Activated CD4-positive, alpha-beta T cell treated with anti-CD3 and anti-CD28 coated beads, Interleukin-2, amount 10 ng/mL, durations not matched to agents 7 days and 5 days (primary cell): ENCODE results near the gene BSPRY. TPM values are rescaled to one million over a fixed set of nuclear protein-coding genes. Genes with fewer than 3 reads are reported as not detected.
"Not testable (repeated sequence)": the region's sequence is repeated elsewhere in the genome, so short reads cannot be mapped to it uniquely, and the experiment has no call there.

Experiments used
- CTCF ChIA-PET: fragments of 350-600 bp; sonication (Branson Sonifier 250); formaldehyde crosslinking; loops from one replicate; lab custom pipeline; 2021; ENCODE audit warnings: antibody characterized with exemption; lab: Charles Lee
- POLR2A ChIA-PET: fragments of 350-600 bp; sonication (Branson Sonifier 250); formaldehyde crosslinking; loops from one replicate; lab custom pipeline; 2021; ENCODE audit warnings: antibody characterized with exemption; lab: Charles Lee
- DNase-seq: peaks from one replicate; pipeline ENCODE4 v3.0.0-alpha.2; 2020
- H3K27ac Mint-ChIP-seq: one replicate; pipeline ENCODE4 v1.8.0; 2021; ENCODE audit warnings: mild to moderate bottlenecking, moderate library complexity, mixed read lengths
- H3K27me3 Mint-ChIP-seq: one replicate; pipeline ENCODE4 v1.8.0; 2021; ENCODE audit warnings: mixed read lengths
- H3K36me3 Mint-ChIP-seq: one replicate; pipeline ENCODE4 v1.8.0; 2021; ENCODE audit warnings: low read depth, mixed read lengths
- H3K4me1 Mint-ChIP-seq: one replicate; pipeline ENCODE4 v1.8.0; 2021; ENCODE audit warnings: mixed read lengths
- H3K4me3 Mint-ChIP-seq: one replicate; pipeline ENCODE4 v1.8.0; 2021; ENCODE audit warnings: mild to moderate bottlenecking, moderate library complexity, mixed read lengths
- H3K9me3 Mint-ChIP-seq: one replicate; pipeline ENCODE4 v1.8.0; 2021; ENCODE audit warnings: mixed read lengths
- total RNA-seq, 2 experiments: library from RNA; stranded (reverse); gene quantifications; one replicate each; pipeline ENCODE4 v1.2.3, GENCODE V29; 2021

The BSPRY gene
- total RNA-seq, 2 experiments from 2014 or later, result 2.0 to 2.3 TPM

GRCh38 chr9:113389451-113389850 is 40.1 kb downstream of the BSPRY start:
- CTCF ChIA-PET, result interaction anchor here (0.5 to 1.1 kb wide), 3 partner anchors 8 to 1046 kb away, joined by 3 read pairs; no protein-coding TSS in a partner anchor
- H3K9me3 Mint-ChIP-seq, result no peaks in the 10 kb centered on the region
- peaks cover 31% of the 10 kb centered on the region for H3K36me3 Mint-ChIP-seq

DNA sequence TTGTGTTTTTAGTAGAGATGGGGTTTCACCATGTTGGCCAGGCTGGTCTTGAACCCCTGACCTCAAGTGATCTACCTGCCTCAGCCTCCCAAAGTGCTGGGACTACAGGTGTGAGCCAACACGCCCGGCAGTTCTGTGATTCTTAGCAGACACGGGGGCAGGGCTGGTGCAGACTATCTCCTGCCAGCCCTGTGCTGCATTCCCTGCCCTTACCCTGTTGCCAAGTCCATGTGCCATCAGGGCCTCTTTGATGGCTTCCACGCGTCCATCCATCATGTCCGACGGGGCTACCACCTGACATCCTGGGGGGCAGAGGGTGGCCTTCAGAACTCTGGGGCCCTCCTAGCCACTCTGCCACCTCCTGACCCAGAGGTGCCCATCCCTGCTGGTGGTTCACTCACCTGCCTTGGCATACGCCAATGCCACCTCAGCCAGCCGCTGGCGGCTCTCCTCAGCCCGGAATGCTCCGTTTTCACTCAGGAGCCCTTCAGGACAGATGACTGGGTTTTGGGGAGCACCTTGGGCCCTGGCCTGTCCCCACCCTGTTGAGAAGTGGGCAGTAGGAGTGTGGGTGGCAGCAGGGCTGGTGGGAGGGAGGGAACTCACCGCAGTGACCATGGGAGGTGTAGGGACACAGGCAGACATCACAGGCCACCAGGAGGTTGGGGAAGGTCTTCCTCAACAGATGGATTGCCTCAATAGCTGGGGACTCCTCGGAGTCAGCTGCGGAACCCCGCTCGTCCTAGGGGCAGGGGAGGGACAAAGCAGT is 41.0 kb downstream of the BSPRY start:
- CTCF ChIA-PET, result interaction anchor here (1.2 to 2.0 kb wide), 2 partner anchors 11 to 13 kb away, joined by 3 to 5 read pairs; partner anchors contain the start of gene ALAD
- Mint-ChIP-seq H3K4me3 (no peak overlapping the region), H3K36me3 (peaks cover 31% of the 10 kb centered on the region), H3K27ac (no peak overlapping the region), H3K27me3 (no peaks in the 10 kb centered on the region), H3K4me1 (no peaks in the 10 kb centered on the region), H3K9me3 (no peaks in the 10 kb centered on the region)
- DNase-seq, result no peak
- POLR2A ChIA-PET, result no interaction called here

More at GRCh38 chr9:113389451-113389850, 40.1 kb downstream of the BSPRY start:
- Mint-ChIP-seq H3K27ac (no peak overlapping the region), H3K4me3 (no peak overlapping the region), H3K27me3 (no peaks in the 10 kb centered on the region), H3K4me1 (no peaks in the 10 kb centered on the region)
- POLR2A ChIA-PET, result no interaction called here
- no peak for DNase-seq

GRCh38 chr9:113391917-113392316 is 42.6 kb downstream of the BSPRY start:
- DNase-seq, result no peak
- CTCF ChIA-PET, result interaction anchor here (0.6 to 2.0 kb wide), 4 partner anchors 9 to 199 kb away, joined by 3 to 5 read pairs (median 3); partner anchors contain the start of gene ALAD
- POLR2A ChIA-PET, result no interaction called here
- peaks cover 29% of the 10 kb centered on the region for H3K36me3 Mint-ChIP-seq
- H3K27ac Mint-ChIP-seq, result no peak overlapping the region
- peaks cover 3% of the 10 kb centered on the region for H3K4me1 Mint-ChIP-seq
- no peaks in the 10 kb centered on the region for H3K9me3 Mint-ChIP-seq
- H3K27me3 Mint-ChIP-seq, result no peaks in the 10 kb centered on the region
- H3K4me3 Mint-ChIP-seq, result no peak overlapping the region

- no peak overlapping the region for H3K27ac Mint-ChIP-seq
- H3K4me1 Mint-ChIP-seq, result peaks cover 3% of the 10 kb centered on the region
- CTCF ChIA-PET, result interaction anchor here (0.7 kb wide), 1 partner anchor 54 kb away, joined by 3 read pairs; no protein-coding TSS in a partner anchor
Measured at GRCh38 chr9:113393281-113393680, 43.9 kb downstream of the BSPRY start.

GRCh38 chr9:113395000-113395861 is 45.9 kb downstream of the BSPRY start:
- peaks cover 15% of the 10 kb centered on the region for H3K36me3 Mint-ChIP-seq
- ChIA-PET POLR2A (interaction anchor here (0.6 kb wide), 1 partner anchor 18 kb away, joined by 3 read pairs; the partner anchor contains the start of gene HDHD3), CTCF (interaction anchor here (1.0 kb wide), 1 partner anchor 15 kb away, joined by 3 read pairs; the partner anchor contains the start of genes C9orf43 and POLE3)
- H3K27me3 Mint-ChIP-seq, result no peaks in the 10 kb centered on the region
- H3K4me1 Mint-ChIP-seq, result peaks cover 17% of the 10 kb centered on the region
- no peak overlapping the region for H3K27ac Mint-ChIP-seq
- no peaks in the 10 kb centered on the region for H3K9me3 Mint-ChIP-seq
- H3K4me3 Mint-ChIP-seq, result no peak overlapping the region
- no peak for DNase-seq

More at GRCh38 chr9:113393281-113393680, 43.9 kb downstream of the BSPRY start:
- peaks cover 24% of the 10 kb centered on the region for H3K36me3 Mint-ChIP-seq
- POLR2A ChIA-PET, result interaction anchor here (0.7 kb wide), 1 partner anchor 89 kb away, joined by 3 read pairs; no protein-coding TSS in a partner anchor
- no peak overlapping the region for H3K4me3 Mint-ChIP-seq
- no peaks in the 10 kb centered on the region for H3K27me3 Mint-ChIP-seq
- DNase-seq, result no peak
- H3K9me3 Mint-ChIP-seq, result no peaks in the 10 kb centered on the region

- Mint-ChIP-seq H3K4me1 (peaks cover 26% of the 10 kb centered on the region), H3K27ac (peak overlapping the region; percentile 25), H3K36me3 (peaks cover 6% of the 10 kb centered on the region), H3K9me3 (no peaks in the 10 kb centered on the region), H3K27me3 (no peaks in the 10 kb centered on the region), H3K4me3 (no peak overlapping the region)
- ChIA-PET POLR2A (no interaction called here), CTCF (interaction anchor here (0.6 kb wide), 2 partner anchors 8 to 259 kb away, joined by 3 read pairs; no protein-coding TSS in a partner anchor)
- DNase-seq, result no peak
Measured at GRCh38 chr9:113397203-113397631, 47.9 kb downstream of the BSPRY start.

- Mint-ChIP-seq H3K27ac (no peak overlapping the region), H3K27me3 (no peaks in the 10 kb centered on the region), H3K4me3 (peak overlapping the region; percentile 89), H3K4me1 (peaks cover 28% of the 10 kb centered on the region), H3K36me3 (no peaks in the 10 kb centered on the region), H3K9me3 (no peaks in the 10 kb centered on the region)
- ChIA-PET CTCF (interaction anchor here (0.9 to 2.1 kb wide), 6 partner anchors 11 to 124 kb away, joined by 3 to 9 read pairs (median 3); partner anchors contain the start of genes C9orf43 and POLE3), POLR2A (no interaction called here)
- no peak for DNase-seq
Measured at GRCh38 chr9:113398796-113399195, 49.5 kb downstream of the BSPRY start.

- H3K4me3 Mint-ChIP-seq, result peak overlapping the region; percentile 89
- no peaks in the 10 kb centered on the region for H3K36me3 Mint-ChIP-seq
- peaks cover 28% of the 10 kb centered on the region for H3K4me1 Mint-ChIP-seq
- ChIA-PET CTCF (interaction anchor here (0.6 to 2.8 kb wide), 6 partner anchors 10 to 238 kb away, joined by 3 to 14 read pairs (median 4); partner anchors contain the start of genes C9orf43 and POLE3), POLR2A (interaction anchor here (0.6 kb wide), 1 partner anchor 12 kb away, joined by 3 read pairs; no protein-coding TSS in a partner anchor)
- H3K27ac Mint-ChIP-seq, result peak overlapping the region; percentile 46
- no peaks in the 10 kb centered on the region for H3K9me3 Mint-ChIP-seq
- H3K27me3 Mint-ChIP-seq, result no peaks in the 10 kb centered on the region
- no peak for DNase-seq
Measured at GRCh38 chr9:113399646-113400200, 50.4 kb downstream of the BSPRY start.

DNA sequence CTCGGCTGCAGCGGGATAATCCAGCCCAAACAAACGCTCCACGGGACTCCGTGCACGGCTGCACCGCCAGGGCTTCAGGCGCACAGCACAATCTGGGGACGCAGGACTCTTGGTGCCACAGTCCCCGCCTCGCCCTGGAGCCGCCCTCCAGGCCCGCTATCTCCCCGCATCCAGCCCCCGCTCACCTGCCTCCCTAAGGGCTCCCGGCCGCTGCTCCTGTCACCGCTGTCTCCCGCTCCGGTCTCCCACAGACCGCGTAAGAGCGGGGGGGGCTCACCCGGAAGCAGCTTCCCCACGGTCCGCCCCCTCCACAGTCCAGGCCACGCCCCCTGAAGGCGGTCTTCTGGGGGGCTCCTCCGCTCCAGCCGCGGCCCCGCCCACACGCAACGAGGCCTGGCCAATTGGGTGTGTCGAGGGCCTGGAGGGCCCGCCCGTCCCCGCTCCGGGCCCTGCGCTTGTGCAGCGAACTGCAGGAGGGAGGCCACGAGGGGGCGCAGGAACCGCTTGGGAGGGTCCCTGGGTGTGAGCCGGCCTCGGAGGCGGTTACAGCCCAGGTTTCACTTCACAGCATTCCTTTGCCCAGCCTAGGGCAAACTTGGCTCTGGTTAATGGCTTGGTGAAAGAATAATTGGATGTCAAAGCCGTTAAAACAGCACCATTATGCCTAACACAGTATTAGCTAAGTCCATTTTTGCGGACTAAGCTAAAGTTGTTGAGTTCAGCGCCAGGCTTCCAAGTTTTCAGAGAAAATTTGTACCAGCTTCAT is 51.9 kb downstream of the BSPRY start, which contains the start of gene ALAD:
Gene ALAD, minus strand, starts transcription at position 258 of the 766 bp plus-strand sequence. CDS start 7,725 bp downstream, outside the sequence.
- CTCF ChIA-PET, result interaction anchor here (0.7 to 2.8 kb wide), 30 partner anchors 9 to 257 kb away, joined by 3 to 25 read pairs (median 4); partner anchors contain the start of genes BSPRY, C9orf43, CDC26 and HDHD3
- peak; percentile 99 for DNase-seq
- H3K4me3 Mint-ChIP-seq, result peak within 1 kb of the TSS; percentile 89
- POLR2A ChIA-PET, result interaction anchor here (1.2 kb wide), 1 partner anchor 9 kb away, joined by 3 read pairs; the partner anchor contains the start of genes C9orf43 and POLE3
- H3K9me3 Mint-ChIP-seq, result no peaks in the 10 kb centered on the region
- peaks cover 26% of the 10 kb centered on the region for H3K4me1 Mint-ChIP-seq
- no peaks in the 10 kb centered on the region for H3K36me3 Mint-ChIP-seq
- no peaks in the 10 kb centered on the region for H3K27me3 Mint-ChIP-seq
- peak within 1 kb of the TSS; percentile 93 for H3K27ac Mint-ChIP-seq

- POLR2A ChIA-PET, result interaction anchor here (0.6 kb wide), 2 partner anchors 716 to 1704 kb away, joined by 3 read pairs; no protein-coding TSS in a partner anchor
Measured at GRCh38 chr9:113403646-113404045, 54.3 kb downstream of the BSPRY start.

GRCh38 chr9:113406353-113406752 is 57.0 kb downstream of the BSPRY start:
- CTCF ChIA-PET, result interaction anchor here (0.9 to 2.0 kb wide), 4 partner anchors 78 to 132 kb away, joined by 3 to 11 read pairs (median 4); partner anchors contain the start of genes CDC26 and PRPF4
- POLR2A ChIA-PET, result interaction anchor here (0.6 kb wide), 1 partner anchor 132 kb away, joined by 4 read pairs; no protein-coding TSS in a partner anchor
- Mint-ChIP-seq H3K36me3 (peaks cover 31% of the 10 kb centered on the region), H3K4me1 (peaks cover 41% of the 10 kb centered on the region), H3K27ac (peak overlapping the region; percentile 85)
- DNase-seq, H3K27me3 Mint-ChIP-seq, H3K9me3 Mint-ChIP-seq, H3K4me3 Mint-ChIP-seq: not testable (repeated sequence)

More at GRCh38 chr9:113403646-113404045, 54.3 kb downstream of the BSPRY start:
- H3K27ac Mint-ChIP-seq, result peak overlapping the region; percentile 19
- H3K4me1 Mint-ChIP-seq, result peaks cover 44% of the 10 kb centered on the region
- peaks cover 20% of the 10 kb centered on the region for H3K36me3 Mint-ChIP-seq
- no peaks in the 10 kb centered on the region for H3K9me3 Mint-ChIP-seq
- CTCF ChIA-PET, result interaction anchor here (1.1 to 1.5 kb wide), 3 partner anchors 10 to 254 kb away, joined by 3 to 4 read pairs (median 3); no protein-coding TSS in a partner anchor
- H3K4me3 Mint-ChIP-seq, result no peak overlapping the region
- DNase-seq, result no peak
- H3K27me3 Mint-ChIP-seq, result no peaks in the 10 kb centered on the region
